T-helper 2 cell (primary cell): ENCODE measurements around the gene NEURL4.

ENCODE experiments used
- DNase-seq, 5 experiments: peaks; one replicate each; pipeline versions ENCODE4 v3.0.0 to v3.0.0-alpha.2; 2012 to 2022

Gene NEURL4

DNA sequence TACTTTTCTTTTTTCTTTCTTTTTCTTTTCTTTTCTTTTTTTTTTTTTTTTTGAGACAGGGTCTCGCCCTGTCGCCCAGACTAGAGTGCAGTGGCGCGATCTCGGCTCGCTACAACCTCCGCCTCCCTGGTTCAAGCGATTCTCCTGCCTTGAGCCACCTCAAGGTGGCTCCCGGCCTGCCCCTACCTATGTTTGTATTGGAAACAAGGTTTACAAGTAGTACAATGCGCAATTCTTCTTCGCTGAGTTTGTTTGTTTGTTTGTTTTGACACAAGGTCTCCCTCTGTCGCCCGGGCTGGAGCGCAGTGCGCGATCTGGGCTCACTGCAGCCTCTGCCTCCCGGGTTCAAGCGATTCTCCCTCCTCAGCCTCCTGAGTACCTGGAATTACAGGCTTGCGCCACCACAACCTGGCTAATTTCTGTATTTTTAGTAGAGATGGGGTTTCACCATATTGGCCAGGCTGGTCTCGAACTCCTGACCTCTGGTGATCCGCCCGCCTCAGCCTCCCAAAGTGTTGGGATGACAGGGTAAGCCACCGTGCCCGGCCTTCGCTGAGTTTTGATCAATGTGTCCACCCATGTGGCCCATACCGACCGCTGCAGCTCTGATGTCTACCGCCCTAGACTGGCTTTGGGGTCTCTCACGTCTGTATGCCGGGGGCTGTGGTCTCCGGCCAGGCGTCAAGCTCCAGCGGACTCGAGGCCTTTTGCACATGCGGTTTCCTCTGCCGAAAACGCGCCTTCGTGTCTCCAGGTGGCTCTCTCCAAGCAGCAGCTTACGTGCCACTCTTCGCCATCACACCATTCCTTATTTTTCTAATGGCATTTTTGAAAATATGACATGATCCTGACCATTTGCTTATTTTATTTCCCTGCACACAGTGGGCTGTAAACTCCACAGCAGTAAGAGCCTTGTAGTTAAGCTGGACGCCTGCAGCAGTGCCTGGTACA is 33.6 kb downstream of the NEURL4 start:
- no peak for DNase-seq

- peak; percentile 58 to 83 (median 62) for DNase-seq
These were observed 34.5 kb downstream of the NEURL4 start, which contains the start of gene YBX2 for GRCh38 chr17:7294614-7295153. Gene YBX2 (minus strand): TSS chr17:7294639. CDS start chr17:7294500, 139 bp downstream.

GRCh38 chr17:7293816-7294613 is 35.1 kb downstream of the NEURL4 start:
- no peak for DNase-seq

DNA sequence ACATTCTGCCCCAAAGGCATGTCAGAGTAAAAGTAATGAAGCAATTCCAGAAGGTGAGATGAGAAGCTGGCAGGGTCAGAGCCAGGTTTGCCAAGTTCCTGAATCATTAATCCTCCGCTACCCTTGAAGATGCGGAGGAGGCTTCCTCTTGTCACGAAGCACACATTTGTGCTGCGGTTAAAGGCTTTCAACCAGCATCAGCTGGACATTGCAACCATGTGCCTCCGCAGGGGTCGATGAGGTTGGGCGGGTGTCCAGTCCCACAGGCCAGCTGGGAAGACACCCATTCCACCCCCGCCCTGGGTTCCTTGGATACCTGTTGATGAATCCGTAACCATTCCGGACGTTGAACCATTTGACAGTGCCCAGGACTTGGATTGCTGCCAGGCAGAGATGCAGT is 36.0 kb downstream of the NEURL4 start:
- DNase-seq: no peak

- no peak for DNase-seq
These were observed 36.4 kb downstream of the NEURL4 start for GRCh38 chr17:7292729-7293128.

DNA sequence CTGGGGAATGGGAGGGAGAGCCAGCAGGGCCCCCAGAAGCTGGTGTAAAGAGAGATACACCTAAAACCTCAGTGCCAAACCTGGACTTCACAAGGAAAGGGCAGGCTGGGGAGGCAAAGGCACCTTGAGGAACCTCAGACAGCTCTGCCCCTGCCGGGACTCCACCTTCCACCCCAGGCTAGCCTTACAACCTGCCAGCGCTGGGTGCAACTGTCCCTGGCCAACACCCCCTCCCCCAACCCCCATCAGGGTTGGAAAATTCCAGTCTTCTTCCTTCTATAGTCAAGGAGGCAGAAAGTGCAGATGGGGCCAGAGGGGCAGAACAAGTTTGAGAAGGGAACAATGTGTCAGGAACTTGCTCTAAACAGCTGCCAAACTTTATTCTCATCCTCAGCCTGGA is 36.9 kb downstream of the NEURL4 start:
- no peak for DNase-seq

DNA sequence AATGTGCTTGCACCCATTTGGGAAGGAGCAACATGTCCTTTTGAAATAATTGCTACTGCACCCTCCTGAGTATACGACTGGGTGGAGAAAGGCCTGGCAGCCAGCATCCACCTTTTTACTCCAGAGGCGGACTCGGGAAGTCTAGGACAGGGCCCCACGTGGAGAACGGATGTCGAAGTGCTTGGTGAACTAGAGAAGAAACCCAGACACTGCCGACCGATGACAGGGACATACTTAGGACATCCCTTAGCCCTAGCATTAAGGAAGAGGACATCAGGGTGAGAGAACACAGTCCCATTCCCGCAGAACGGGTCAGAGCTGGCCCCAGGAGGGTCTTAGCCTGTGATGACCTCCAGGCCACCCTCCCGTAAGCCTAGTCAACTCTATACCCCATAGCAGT is 38.5 kb downstream of the NEURL4 start:
- no peak for DNase-seq

GRCh38 chr17:7290166-7290565 is 39.0 kb downstream of the NEURL4 start:
- no peak for DNase-seq

- DNase-seq: no peak
These were observed 39.7 kb downstream of the NEURL4 start for GRCh38 chr17:7289256-7290032.

GRCh38 chr17:7285679-7286078 is 43.5 kb downstream of the NEURL4 start:
- no peak for DNase-seq

GRCh38 chr17:7284911-7285310 is 44.2 kb downstream of the NEURL4 start:
- no peak for DNase-seq

- DNase-seq: no peak
These were observed 45.5 kb downstream of the NEURL4 start for GRCh38 chr17:7283471-7284216.

DNA sequence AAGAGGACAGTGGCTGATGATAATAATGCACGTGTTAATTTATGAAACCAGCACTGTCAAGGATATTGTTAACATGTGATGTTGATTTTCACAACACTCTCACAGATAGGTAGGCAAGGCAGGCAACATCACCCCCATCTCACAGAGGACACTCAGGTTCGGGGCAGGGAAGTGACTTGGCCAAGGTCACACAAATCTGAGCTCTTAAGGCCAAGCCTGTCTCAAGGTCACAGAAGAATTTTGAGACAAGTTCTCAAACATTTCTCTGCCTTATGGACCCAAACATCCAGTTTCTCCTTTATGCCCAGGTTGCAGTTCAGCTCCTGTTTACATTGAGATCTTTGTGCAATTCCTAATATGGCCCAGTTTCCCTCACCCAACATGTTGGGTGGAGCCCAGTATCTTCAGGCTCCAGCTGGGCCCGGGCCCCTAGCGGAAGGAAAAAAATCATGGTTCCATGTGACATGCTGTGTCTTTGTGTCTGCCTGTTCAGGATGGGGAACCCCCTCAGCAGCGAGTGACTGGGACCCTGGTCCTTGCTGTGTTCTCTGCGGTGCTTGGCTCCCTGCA is 46.3 kb downstream of the NEURL4 start:
- DNase-seq: no peak

- DNase-seq: no peak
These were observed 47.0 kb downstream of the NEURL4 start for GRCh38 chr17:7281953-7282751.

- peak; percentile 61 to 86 (median 78) for DNase-seq
These were observed 47.8 kb downstream of the NEURL4 start, which contains the start of gene SLC2A4 for GRCh38 chr17:7281074-7281952. Gene SLC2A4 (plus strand): TSS chr17:7281718. CDS start chr17:7281935, 217 bp downstream.

- peak; percentile 67 to 81 (median 78) for DNase-seq
These were observed 48.5 kb downstream of the NEURL4 start for GRCh38 chr17:7280519-7281073.

DNA sequence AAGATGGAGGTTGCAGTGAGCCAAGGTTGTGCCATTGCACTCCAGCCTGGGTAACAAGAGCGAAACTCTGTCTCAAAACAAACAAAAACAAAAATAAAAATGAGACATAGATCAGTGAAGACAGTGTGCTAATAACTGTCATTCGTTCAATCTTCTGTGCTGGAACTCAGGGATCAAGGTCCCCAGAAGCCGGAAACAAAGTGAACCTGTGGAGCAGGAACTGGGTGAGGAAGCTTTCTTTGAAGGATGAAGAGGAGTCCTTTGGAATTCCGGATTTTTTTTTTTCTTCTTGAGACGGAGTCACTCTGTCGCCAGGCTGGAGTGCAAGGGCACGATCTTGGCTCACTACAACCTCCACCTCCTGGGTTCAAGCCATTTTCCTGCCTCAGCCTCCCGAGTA is 49.7 kb downstream of the NEURL4 start:
- DNase-seq: no peak

GRCh38 chr17:7266784-7267183 is 62.4 kb downstream of the NEURL4 start:
- no peak for DNase-seq
